K562 (cell line): ENCODE data around the gene ENKD1.

ENCODE experiments used
- CC2D1A ChIP-seq: fragments of 450-650 bp; IDR thresholded peaks from 2 replicates; pipeline ENCODE4 v1.6.1; 2017; ENCODE audit warnings: mild to moderate bottlenecking
- EWSR1 ChIP-seq: fragments of 450-650 bp; IDR thresholded peaks from 2 replicates; pipeline ENCODE4 v1.6.1; 2018; ENCODE audit warnings: borderline replicate concordance, mild to moderate bottlenecking, low read depth, moderate library complexity; ENCODE audit not compliant: partially characterized antibody
- EZH2 ChIP-seq: IDR thresholded peaks from 2 replicates; pipeline ENCODE4 v1.6.1; 2012; ENCODE audit warnings: low read depth, mild to moderate bottlenecking, inconsistent platforms, low read length, borderline replicate concordance
- NFXL1 ChIP-seq: fragments of 450-650 bp; formaldehyde crosslinking; IDR thresholded peaks from 2 replicates; pipeline ENCODE4 v1.4.0; 2021; ENCODE audit warnings: mild to moderate bottlenecking
- PCBP2 ChIP-seq: fragments of 200-400 bp; formaldehyde crosslinking; IDR thresholded peaks from 2 replicates; pipeline ENCODE4 v1.6.1; 2018; ENCODE audit warnings: low read length, low read depth, mild to moderate bottlenecking, moderate library complexity; ENCODE audit not compliant: poor library complexity, severe bottlenecking
- POLR2A ChIP-seq: fragments of 450-650 bp; conservative IDR thresholded peaks from 2 replicates; pipeline ENCODE4 v1.6.1; 2016
- POLR2AphosphoS5 ChIP-seq: IDR thresholded peaks from 2 replicates; pipeline ENCODE4 v1.6.1; 2011; ENCODE audit warnings: mild to moderate bottlenecking, low read depth, low read length, moderate library complexity; ENCODE audit not compliant: control insufficient read depth, insufficient read depth
- TEAD4 ChIP-seq, 2 experiments: sonication (generic) in 1 of 2; formaldehyde crosslinking in 1 of 2; IDR thresholded peaks; 2 replicates each; pipeline versions ENCODE4 v1.6.1 to v1.8.0; 2012 to 2022; ENCODE audit warnings: borderline replicate concordance in 1 of 2, inconsistent platforms in 1 of 2, low read length in 1 of 2, mild to moderate bottlenecking in 1 of 2, missing genetic modification reagents in 1 of 2
- TF ChIP-seq, protein P1 (sequence below): fragments of 450-650 bp; IDR thresholded peaks from 2 replicates; pipeline ENCODE4 v1.6.1; 2016

DNA sequence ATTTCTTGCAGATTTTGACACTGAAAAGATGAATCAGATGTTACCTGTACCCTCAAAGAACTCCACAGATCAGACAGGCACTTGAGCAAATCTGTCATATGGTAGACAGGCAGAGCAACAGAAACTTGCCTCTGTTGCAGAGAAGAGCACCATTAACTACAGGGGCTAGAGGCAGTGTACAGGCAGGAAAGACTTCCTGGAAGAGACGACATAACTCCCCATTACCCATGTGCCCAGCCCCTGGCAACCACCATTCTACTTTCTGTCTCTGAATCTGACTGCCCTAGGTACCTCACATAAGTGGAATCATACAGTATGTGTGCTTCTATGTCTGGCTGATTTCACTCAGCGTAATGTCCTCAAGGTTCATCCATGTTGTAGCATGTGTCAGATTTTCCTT lies 37.1 kb upstream of the ENKD1 start:
- no peak for TF ChIP-seq POLR2AphosphoS5
- TF ChIP-seq NFXL1 (CRISPR knock-in tag) = no peak
- TF ChIP-seq EWSR1 = no peak
- no peak for TF ChIP-seq CC2D1A
- TF ChIP-seq TEAD4 (IDR thresholded peaks at IDR 0.05; ENCODE audit: low read length) = no peak
- TF ChIP-seq TEAD4 (CRISPR knock-in tag; IDR thresholded peaks at IDR 0.05; ENCODE audit: borderline replicate concordance) = no peak
- TF ChIP-seq, protein P1, sequence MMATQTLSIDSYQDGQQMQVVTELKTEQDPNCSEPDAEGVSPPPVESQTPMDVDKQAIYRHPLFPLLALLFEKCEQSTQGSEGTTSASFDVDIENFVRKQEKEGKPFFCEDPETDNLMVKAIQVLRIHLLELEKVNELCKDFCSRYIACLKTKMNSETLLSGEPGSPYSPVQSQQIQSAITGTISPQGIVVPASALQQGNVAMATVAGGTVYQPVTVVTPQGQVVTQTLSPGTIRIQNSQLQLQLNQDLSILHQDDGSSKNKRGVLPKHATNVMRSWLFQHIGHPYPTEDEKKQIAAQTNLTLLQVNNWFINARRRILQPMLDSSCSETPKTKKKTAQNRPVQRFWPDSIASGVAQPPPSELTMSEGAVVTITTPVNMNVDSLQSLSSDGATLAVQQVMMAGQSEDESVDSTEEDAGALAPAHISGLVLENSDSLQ = no peak
- no peak for TF ChIP-seq EZH2
- TF ChIP-seq PCBP2 = no peak
- no peak for TF ChIP-seq POLR2A
